Neural cell (in vitro differentiated cells): Measurements from ENCODE around the gene IP6K2. TPM values are rescaled to one million over a fixed set of nuclear protein-coding genes. Genes with fewer than 3 reads are reported as not detected.
A peak's percentile ranks its signal among the peaks of the same experiment; 100 is the strongest.

Source experiments
- H2AFZ ChIP-seq: fragments of 200-600, 300-800 bp; sonication (generic), shearing (Covaris generic); 2 replicates; pipeline ENCODE4 v1.6.0; 2014; ENCODE audit warnings: low read depth, mild to moderate bottlenecking, antibody characterized with exemption, low read length, moderate library complexity
- H3F3A ChIP-seq: fragments of 200-600 bp; shearing (Covaris generic); 2 replicates; pipeline ENCODE4 v1.6.1; 2016; ENCODE audit warnings: mild to moderate bottlenecking, moderate library complexity, mixed read lengths, antibody characterized with exemption, low read length; ENCODE audit not compliant: insufficient read depth, poor library complexity, severe bottlenecking
- H3K27ac ChIP-seq: fragments of 200-600, 300-800 bp; sonication (generic), shearing (Covaris generic); 2 replicates; pipeline ENCODE4 v1.5.1; 2014; ENCODE audit warnings: mild to moderate bottlenecking, low read length, moderate library complexity
- H3K27me3 ChIP-seq: fragments of 300-800, 200-600 bp; sonication (generic), shearing (Covaris generic); 2 replicates; pipeline ENCODE4 v1.6.0; 2014; ENCODE audit warnings: mild to moderate bottlenecking, low read depth, low read length, moderate library complexity; ENCODE audit not compliant: insufficient read depth
- H3K36me3 ChIP-seq: fragments of 300-800, 200-600 bp; sonication (generic), shearing (Covaris generic); 2 replicates; pipeline ENCODE4 v1.5.1; 2014; ENCODE audit warnings: mild to moderate bottlenecking, antibody characterized with exemption, low read length, moderate library complexity; ENCODE audit not compliant: insufficient read depth
- H3K4me2 ChIP-seq: fragments of 300-800, 200-600 bp; sonication (generic), shearing (Covaris generic); 2 replicates; pipeline ENCODE4 v1.6.0; 2014; ENCODE audit warnings: mild to moderate bottlenecking, low read length
- H3K4me3 ChIP-seq: fragments of 300-800, 200-600 bp; sonication (generic), shearing (Covaris generic); 2 replicates; pipeline ENCODE4 v1.5.1; 2014; ENCODE audit warnings: mild to moderate bottlenecking, low read length, moderate library complexity
- H3K79me2 ChIP-seq: fragments of 200-600 bp; shearing (Covaris generic); replicated peaks from 2 replicates; pipeline ENCODE4 v1.6.0; 2014; ENCODE audit warnings: mild to moderate bottlenecking, low read length, moderate library complexity; ENCODE audit not compliant: insufficient read depth
- H3K9ac ChIP-seq: fragments of 300-800, 200-600 bp; sonication (generic), shearing (Covaris generic); 2 replicates; pipeline ENCODE4 v1.6.1; 2016; ENCODE audit warnings: mild to moderate bottlenecking, low read length, mixed read lengths
- H3K9me2 ChIP-seq: fragments of 200-600 bp; shearing (Covaris generic); 2 replicates; pipeline ENCODE4 v1.6.1; 2016; ENCODE audit warnings: mild to moderate bottlenecking, low read length, mixed read lengths; ENCODE audit not compliant: insufficient read depth
- H3K9me3 ChIP-seq: fragments of 200-600, 300-800 bp; sonication (generic), shearing (Covaris generic); 2 replicates; pipeline ENCODE4 v1.6.1; 2016; ENCODE audit warnings: mild to moderate bottlenecking, mixed run types, low read length, moderate library complexity, mixed read lengths
- H4K20me1 ChIP-seq: fragments of 200-600 bp; shearing (Covaris generic); 2 replicates; pipeline ENCODE4 v1.6.1; 2016; ENCODE audit warnings: mild to moderate bottlenecking, mixed run types; ENCODE audit not compliant: insufficient read depth
- EP300 ChIP-seq: fragments of 450-650 bp; conservative IDR thresholded peaks from 2 replicates; pipeline ENCODE4 v1.6.1; 2014; ENCODE audit warnings: antibody characterized with exemption, mild to moderate bottlenecking, moderate library complexity; ENCODE audit not compliant: poor library complexity, severe bottlenecking
- EZH2 ChIP-seq: fragments of 200-600, 300-800 bp; shearing (Covaris generic), sonication (generic); IDR thresholded peaks from 2 replicates; pipeline ENCODE4 v1.6.1; 2014; ENCODE audit warnings: antibody characterized with exemption, low read length, borderline replicate concordance, mild to moderate bottlenecking; ENCODE audit not compliant: insufficient read depth, poor library complexity, severe bottlenecking
- MXI1 ChIP-seq: fragments of 450-650 bp; conservative IDR thresholded peaks from 2 replicates; pipeline ENCODE4 v1.6.1; 2014; ENCODE audit warnings: antibody characterized with exemption, mild to moderate bottlenecking; ENCODE audit not compliant: poor library complexity, severe bottlenecking
- POLR2AphosphoS5 ChIP-seq: IDR thresholded peaks from 2 replicates; pipeline ENCODE4 v1.6.1; 2012
- RAD21 ChIP-seq: fragments of 450-650 bp; conservative IDR thresholded peaks from 2 replicates; pipeline ENCODE4 v1.6.1; 2014; ENCODE audit warnings: antibody characterized with exemption, mild to moderate bottlenecking, moderate library complexity
- SMC3 ChIP-seq: fragments of 450-650 bp; conservative IDR thresholded peaks from 2 replicates; pipeline ENCODE4 v1.6.1; 2014; ENCODE audit warnings: antibody characterized with exemption, mild to moderate bottlenecking, moderate library complexity; ENCODE audit not compliant: poor library complexity
- TAF1 ChIP-seq: IDR thresholded peaks from 2 replicates; pipeline ENCODE4 v1.6.1; 2012; ENCODE audit warnings: low read depth
- polyA plus RNA-seq: library from polyadenylated mRNA; depleted of rRNA; stranded (reverse); fragments of >200 nt; gene quantifications from 2 replicates; pipeline ENCODE4 v1.2.3, GENCODE V29; 2014
- TF ChIP-seq, protein P1 (sequence below): fragments of 450-650 bp; IDR thresholded peaks from 2 replicates; pipeline ENCODE4 v1.5.1; 2014; ENCODE audit warnings: antibody characterized with exemption, mild to moderate bottlenecking, moderate library complexity; ENCODE audit not compliant: poor library complexity, severe bottlenecking
- TF ChIP-seq, protein P2 (sequence below): IDR thresholded peaks from 2 replicates; pipeline ENCODE4 v1.6.1; 2012; ENCODE audit warnings: borderline replicate concordance

The IP6K2 gene
- polyA plus RNA-seq, 1 donor from 2014 or later = 480 TPM

DNA sequence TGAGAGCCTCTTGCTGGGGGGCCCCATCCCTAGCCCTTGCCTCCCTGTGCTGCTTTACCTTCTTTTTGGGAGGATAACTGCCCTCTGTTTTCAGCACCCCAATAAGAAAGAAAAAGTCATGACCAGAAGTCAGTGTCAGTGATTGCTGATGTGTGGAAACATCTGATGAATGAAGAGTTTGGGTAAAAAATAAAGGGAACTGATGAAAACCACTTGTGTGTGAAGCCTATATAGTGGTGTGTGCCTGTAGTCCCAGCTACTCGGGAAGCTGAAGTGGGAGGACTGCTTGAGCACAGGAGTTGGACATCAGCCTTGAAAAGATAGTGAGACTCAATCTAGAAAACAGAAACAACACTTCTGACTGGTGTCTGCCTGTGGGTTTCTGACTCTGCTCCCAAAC lies 44.5 kb downstream of the IP6K2 start:
- H3K27ac ChIP-seq = no peak overlapping the region
- no peak overlapping the region for H3K9ac ChIP-seq
- no peak for TF ChIP-seq MXI1
- no peak for TF ChIP-seq SMC3
- TF ChIP-seq, protein P1, sequence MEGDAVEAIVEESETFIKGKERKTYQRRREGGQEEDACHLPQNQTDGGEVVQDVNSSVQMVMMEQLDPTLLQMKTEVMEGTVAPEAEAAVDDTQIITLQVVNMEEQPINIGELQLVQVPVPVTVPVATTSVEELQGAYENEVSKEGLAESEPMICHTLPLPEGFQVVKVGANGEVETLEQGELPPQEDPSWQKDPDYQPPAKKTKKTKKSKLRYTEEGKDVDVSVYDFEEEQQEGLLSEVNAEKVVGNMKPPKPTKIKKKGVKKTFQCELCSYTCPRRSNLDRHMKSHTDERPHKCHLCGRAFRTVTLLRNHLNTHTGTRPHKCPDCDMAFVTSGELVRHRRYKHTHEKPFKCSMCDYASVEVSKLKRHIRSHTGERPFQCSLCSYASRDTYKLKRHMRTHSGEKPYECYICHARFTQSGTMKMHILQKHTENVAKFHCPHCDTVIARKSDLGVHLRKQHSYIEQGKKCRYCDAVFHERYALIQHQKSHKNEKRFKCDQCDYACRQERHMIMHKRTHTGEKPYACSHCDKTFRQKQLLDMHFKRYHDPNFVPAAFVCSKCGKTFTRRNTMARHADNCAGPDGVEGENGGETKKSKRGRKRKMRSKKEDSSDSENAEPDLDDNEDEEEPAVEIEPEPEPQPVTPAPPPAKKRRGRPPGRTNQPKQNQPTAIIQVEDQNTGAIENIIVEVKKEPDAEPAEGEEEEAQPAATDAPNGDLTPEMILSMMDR = no peak
- TF ChIP-seq EZH2 = no peak
- no peak for TF ChIP-seq EP300
- no peak for TF ChIP-seq TAF1
- TF ChIP-seq, protein P2, sequence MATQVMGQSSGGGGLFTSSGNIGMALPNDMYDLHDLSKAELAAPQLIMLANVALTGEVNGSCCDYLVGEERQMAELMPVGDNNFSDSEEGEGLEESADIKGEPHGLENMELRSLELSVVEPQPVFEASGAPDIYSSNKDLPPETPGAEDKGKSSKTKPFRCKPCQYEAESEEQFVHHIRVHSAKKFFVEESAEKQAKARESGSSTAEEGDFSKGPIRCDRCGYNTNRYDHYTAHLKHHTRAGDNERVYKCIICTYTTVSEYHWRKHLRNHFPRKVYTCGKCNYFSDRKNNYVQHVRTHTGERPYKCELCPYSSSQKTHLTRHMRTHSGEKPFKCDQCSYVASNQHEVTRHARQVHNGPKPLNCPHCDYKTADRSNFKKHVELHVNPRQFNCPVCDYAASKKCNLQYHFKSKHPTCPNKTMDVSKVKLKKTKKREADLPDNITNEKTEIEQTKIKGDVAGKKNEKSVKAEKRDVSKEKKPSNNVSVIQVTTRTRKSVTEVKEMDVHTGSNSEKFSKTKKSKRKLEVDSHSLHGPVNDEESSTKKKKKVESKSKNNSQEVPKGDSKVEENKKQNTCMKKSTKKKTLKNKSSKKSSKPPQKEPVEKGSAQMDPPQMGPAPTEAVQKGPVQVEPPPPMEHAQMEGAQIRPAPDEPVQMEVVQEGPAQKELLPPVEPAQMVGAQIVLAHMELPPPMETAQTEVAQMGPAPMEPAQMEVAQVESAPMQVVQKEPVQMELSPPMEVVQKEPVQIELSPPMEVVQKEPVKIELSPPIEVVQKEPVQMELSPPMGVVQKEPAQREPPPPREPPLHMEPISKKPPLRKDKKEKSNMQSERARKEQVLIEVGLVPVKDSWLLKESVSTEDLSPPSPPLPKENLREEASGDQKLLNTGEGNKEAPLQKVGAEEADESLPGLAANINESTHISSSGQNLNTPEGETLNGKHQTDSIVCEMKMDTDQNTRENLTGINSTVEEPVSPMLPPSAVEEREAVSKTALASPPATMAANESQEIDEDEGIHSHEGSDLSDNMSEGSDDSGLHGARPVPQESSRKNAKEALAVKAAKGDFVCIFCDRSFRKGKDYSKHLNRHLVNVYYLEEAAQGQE = no peak
- TF ChIP-seq RAD21 = no peak
- no peak for TF ChIP-seq POLR2AphosphoS5
- no peaks in the 10 kb centered on the region for H3K79me2 ChIP-seq
- no peak overlapping the region for H3K4me2 ChIP-seq
- H3K9me3 ChIP-seq = no peaks in the 10 kb centered on the region
- H2AFZ ChIP-seq = no peak overlapping the region
- no peaks in the 10 kb centered on the region for H3K27me3 ChIP-seq
- peaks cover 4% of the 10 kb centered on the region for H3K36me3 ChIP-seq
- H4K20me1 ChIP-seq = no peaks in the 10 kb centered on the region
- H3K9me2 ChIP-seq = no peaks in the 10 kb centered on the region
- H3F3A ChIP-seq = no peaks in the 10 kb centered on the region
- no peak overlapping the region for H3K4me3 ChIP-seq

DNA sequence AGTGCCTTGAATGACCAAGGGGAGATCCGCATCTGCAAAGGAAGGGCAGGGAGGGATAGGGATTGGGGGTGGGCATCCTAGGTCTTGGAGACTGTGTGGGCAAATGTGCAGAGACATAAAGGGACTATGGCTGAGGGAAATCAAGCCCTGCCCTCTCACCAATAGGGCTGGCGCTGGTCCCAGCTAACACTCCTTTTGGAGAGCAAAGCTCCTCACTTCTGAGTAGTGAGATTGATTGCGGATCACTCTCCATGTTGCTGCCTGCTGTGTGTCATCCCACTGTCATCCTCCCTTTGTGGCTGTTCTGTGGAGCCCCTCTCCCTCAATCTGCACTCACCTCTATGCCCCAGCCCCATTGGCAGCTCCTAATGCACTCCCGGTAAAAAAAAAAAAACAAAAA lies 52.1 kb downstream of the IP6K2 start:
- TF ChIP-seq TAF1 (no peak), RAD21 (no peak), MXI1 (no peak), EP300 (no peak), POLR2AphosphoS5 (no peak), EZH2 (no peak), SMC3 (no peak)
- TF ChIP-seq, protein P1 = no peak
- TF ChIP-seq, protein P2 = no peak
- no peaks in the 10 kb centered on the region for H3F3A ChIP-seq
- H3K9me2 ChIP-seq = no peaks in the 10 kb centered on the region

More for the DNA sequence above, 52.1 kb downstream of the IP6K2 start:
- Histone ChIP-seq H3K36me3 (peaks cover 16% of the 10 kb centered on the region), H4K20me1 (no peaks in the 10 kb centered on the region), H3K27ac (peak overlapping the region; percentile 95), H3K9ac (peak overlapping the region; percentile 92), H3K4me3 (peak overlapping the region; percentile 73), H3K27me3 (no peaks in the 10 kb centered on the region), H3K79me2 (peaks cover 14% of the 10 kb centered on the region), H3K4me2 (no peak overlapping the region), H3K9me3 (peaks cover 16% of the 10 kb centered on the region), H2AFZ (no peak overlapping the region)
